Natural killer cell (primary cell): ENCODE results near the gene PLPP6. TPM values are rescaled to one million over a fixed set of nuclear protein-coding genes. Genes with fewer than 3 reads are reported as not detected.
A peak's percentile ranks its signal among the peaks of the same experiment; 100 is the strongest.

ENCODE experiments used
- ATAC-seq, 3 donors: fragments of 150-1000 bp in 2 of 3; fragments of 200-7000 bp in 1 of 3; cut with Tn5 transposase; 1 replicate in 1 of 3; 2 replicates in 2 of 3; pipeline ENCODE4 v1.10.0; 2021; ENCODE audit warnings: mild to moderate bottlenecking in 2 of 3, moderate library complexity in 2 of 3
- DNase-seq, 2 donors: peaks; one replicate each; pipeline versions ENCODE4 v3.0.0 to v3.0.0-alpha.2; 2013 to 2021; ENCODE audit warnings: mixed read lengths in 1 of 2
- H3K27ac ChIP-seq: one replicate; pipeline ENCODE4 v1.5.1; 2013; ENCODE audit warnings: mild to moderate bottlenecking, low read length
- H3K27me3 ChIP-seq: one replicate; pipeline ENCODE4 v1.6.1; 2013; ENCODE audit warnings: low read length; ENCODE audit not compliant: control insufficient read depth, insufficient read depth
- H3K36me3 ChIP-seq: one replicate; pipeline ENCODE4 v1.6.1; 2013; ENCODE audit warnings: low read length; ENCODE audit not compliant: control insufficient read depth, insufficient read depth
- H3K4me1 ChIP-seq: one replicate; pipeline ENCODE4 v1.6.1; 2013; ENCODE audit warnings: low read length; ENCODE audit not compliant: control insufficient read depth, insufficient read depth
- H3K4me3 ChIP-seq: one replicate; pipeline ENCODE4 v1.5.1; 2013; ENCODE audit warnings: low read length
- H3K9me3 ChIP-seq: one replicate; pipeline ENCODE4 v1.6.1; 2013; ENCODE audit warnings: low read length; ENCODE audit not compliant: control insufficient read depth, insufficient read depth
- H3K27ac Mint-ChIP-seq, 2 donors: one replicate each; pipeline ENCODE4 v1.8.0; 2022; ENCODE audit warnings: mild to moderate bottlenecking in 2 of 2, mixed read lengths in 2 of 2, moderate library complexity in 1 of 2
- H3K27me3 Mint-ChIP-seq, 2 donors: one replicate each; pipeline ENCODE4 v1.8.0; 2022; ENCODE audit warnings: low read depth in 2 of 2, mixed read lengths in 2 of 2
- H3K36me3 Mint-ChIP-seq: one replicate; pipeline ENCODE4 v1.8.0; 2022; ENCODE audit warnings: mixed read lengths
- H3K4me1 Mint-ChIP-seq, 2 donors: one replicate each; pipeline ENCODE4 v1.8.0; 2022; ENCODE audit warnings: mixed read lengths in 2 of 2
- H3K4me3 Mint-ChIP-seq: one replicate; pipeline ENCODE4 v1.8.0; 2022; ENCODE audit warnings: mild to moderate bottlenecking, moderate library complexity, mixed read lengths
- H3K9me3 Mint-ChIP-seq, 2 donors: one replicate each; pipeline ENCODE4 v1.8.0; 2022; ENCODE audit warnings: mixed read lengths in 2 of 2
- CTCF ChIP-seq: fragments of 200-600 bp; IDR thresholded peaks from one replicate; pipeline ENCODE4 v1.8.0; 2022; ENCODE audit warnings: antibody characterized with exemption
- WGBS: methylation state at CpG from one replicate; pipeline ENCODE4 v1.1.7; 2013; ENCODE audit warnings: missing lambda C conversion rate; ENCODE audit not compliant: insufficient coverage; 5-methylcytosine and 5-hydroxymethylcytosine counted together
- intact Hi-C: fragments of 100-400 bp; cut with micrococcal nuclease; formaldehyde crosslinking; loops from one replicate; pipeline ENCODE4 v1.14.2; 2022
- total RNA-seq, 4 donors: library from RNA; stranded (reverse); fragments of 120-200 nt in 1 of 4; gene quantifications; one replicate each; pipeline versions ENCODE4 v1.2.3 to v1.2.4, GENCODE V29; 2013 to 2022

Gene PLPP6
- total RNA-seq, 3 donors from 2014 or later (not counting 1 experiment from before 2014, with no cell fraction given): 3.7 to 5.6 (median 3.8) TPM

- Mint-ChIP-seq H3K4me1 (peaks cover 54 to 60% of the 10 kb centered on the region in 2 donors), H3K4me3 (peak overlapping the region; percentile 98), H3K9me3 (no peaks in the 10 kb centered on the region), H3K27ac (peak overlapping the region; percentile 88 to 91), H3K36me3 (no peaks in the 10 kb centered on the region), H3K27me3 (peaks cover 6 to 11% of the 10 kb centered on the region in 2 donors)
- Histone ChIP-seq H3K27me3 (peaks cover 4% of the 10 kb centered on the region), H3K36me3 (no peaks in the 10 kb centered on the region), H3K27ac (no peak overlapping the region), H3K9me3 (no peaks in the 10 kb centered on the region), H3K4me1 (peaks cover 22% of the 10 kb centered on the region), H3K4me3 (no peak overlapping the region)
- TF ChIP-seq CTCF: no peak
- DNase-seq: no peak
- WGBS: 89% methylated on average over 2 of the region's 3 CpGs
- ATAC-seq: no peak
- intact Hi-C loops: loop anchor here (10.0 kb wide), 1 partner anchor 321 kb away; the partner anchor contains the start of gene JAK2
Observed at GRCh38 chr9:4663956-4664355, 1.9 kb downstream of the PLPP6 start.

DNA sequence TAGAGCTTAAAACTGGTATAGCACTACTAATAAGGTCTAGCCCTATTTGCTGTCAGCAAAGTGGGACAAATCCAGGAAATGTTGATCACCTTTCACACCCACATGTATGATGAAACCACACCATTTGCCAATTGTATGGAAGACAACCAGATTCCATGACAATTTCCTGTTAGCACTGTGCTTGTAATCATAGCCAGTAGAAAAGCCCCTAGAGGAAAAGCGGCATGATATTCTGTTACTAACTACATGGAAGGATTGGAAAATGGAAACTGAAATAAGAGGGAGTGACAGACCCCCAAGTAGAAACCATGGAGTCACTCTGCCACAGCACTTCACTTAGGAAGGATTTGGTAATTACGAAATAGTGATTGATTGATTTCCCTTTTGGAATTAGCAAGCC, 3.3 kb downstream of the PLPP6 start:
- peak overlapping the region; percentile 88 for H3K4me3 Mint-ChIP-seq
- WGBS: 97% methylated on average over 2 of the region's 2 CpGs
- no peak for DNase-seq
- no peak for ATAC-seq
- H3K27me3 Mint-ChIP-seq: peaks cover 6 to 11% of the 10 kb centered on the region in 2 donors
- H3K4me3 ChIP-seq: no peak overlapping the region
- no peaks in the 10 kb centered on the region for H3K9me3 ChIP-seq
- peak overlapping the region; percentile 68 to 91 for H3K27ac Mint-ChIP-seq
- peaks cover 49 to 60% of the 10 kb centered on the region in 2 donors for H3K4me1 Mint-ChIP-seq
- no peak for TF ChIP-seq CTCF
- H3K4me1 ChIP-seq: peaks cover 22% of the 10 kb centered on the region
- no peaks in the 10 kb centered on the region for H3K36me3 ChIP-seq
- H3K36me3 Mint-ChIP-seq: no peaks in the 10 kb centered on the region
- peaks cover 10% of the 10 kb centered on the region for H3K27me3 ChIP-seq
- no peaks in the 10 kb centered on the region for H3K9me3 Mint-ChIP-seq
- no peak overlapping the region for H3K27ac ChIP-seq
- intact Hi-C loops: loop anchor here (10.0 kb wide), 1 partner anchor 319 kb away; the partner anchor contains the start of gene JAK2

DNA sequence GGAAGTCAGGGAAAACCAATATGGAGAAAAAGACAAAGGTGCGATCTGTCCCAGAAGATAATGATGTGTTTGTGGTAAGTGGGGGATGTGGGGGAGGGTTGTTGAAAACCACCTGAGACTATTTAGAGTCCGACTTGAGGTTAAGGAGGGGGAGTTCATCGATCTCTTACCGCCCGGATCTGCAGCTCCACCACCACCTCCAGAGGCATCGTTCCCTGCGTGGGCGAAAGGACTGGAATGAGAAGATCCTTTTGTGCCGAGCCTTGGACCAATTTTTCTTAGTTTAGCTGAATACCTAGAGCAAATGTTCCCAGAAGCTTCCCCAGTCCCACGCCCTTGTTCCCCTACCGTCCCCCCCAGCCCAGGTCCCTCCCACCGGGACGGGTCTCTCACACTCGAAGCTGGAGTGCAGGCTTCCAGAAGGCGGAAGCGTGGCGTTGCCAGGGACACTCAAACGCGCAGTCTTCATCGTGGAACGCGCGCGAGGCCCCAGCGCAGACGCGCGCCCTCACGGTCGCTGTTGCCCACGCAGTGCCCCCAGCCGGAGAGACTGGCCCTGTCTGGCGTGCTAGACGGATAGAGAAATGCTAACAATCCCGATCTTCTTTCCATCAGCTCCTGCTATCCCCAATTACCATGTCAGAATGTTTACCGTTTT, 4.1 kb downstream of the PLPP6 start, which contains the start of gene SPATA6L:
Gene SPATA6L, minus strand, starts transcription at position 439 of the 658 bp plus-strand sequence. Its CDS starts 230 bp downstream, at position 209.
- Mint-ChIP-seq H3K27me3 (peaks cover 6 to 11% of the 10 kb centered on the region in 2 donors), H3K9me3 (no peaks in the 10 kb centered on the region), H3K4me1 (peaks cover 46 to 58% of the 10 kb centered on the region in 2 donors), H3K36me3 (no peaks in the 10 kb centered on the region), H3K27ac (peak within 1 kb of the TSS; percentile 68 to 91), H3K4me3 (peak within 1 kb of the TSS; percentile 88)
- Histone ChIP-seq H3K36me3 (no peaks in the 10 kb centered on the region), H3K4me1 (peaks cover 22% of the 10 kb centered on the region), H3K9me3 (no peaks in the 10 kb centered on the region), H3K4me3 (peak within 1 kb of the TSS; percentile 29), H3K27me3 (peaks cover 10% of the 10 kb centered on the region), H3K27ac (no peak within 1 kb of the TSS)
- ATAC-seq (peak; percentile 34 to 53 (median 53)), DNase-seq (peak; percentile 24 to 73)
- TF ChIP-seq CTCF: no peak
- WGBS: under 1% methylated on average over 34 of the region's 36 CpGs
- intact Hi-C loops: loop anchor here (10.0 kb wide), 1 partner anchor 319 kb away; the partner anchor contains the start of gene JAK2
